Activated CD8-positive, alpha-beta memory T cell treated with anti-CD3 and anti-CD28 coated beads, Interleukin-2, amount 10 ng/mL, durations not matched to agents 7 days and 5 days (primary cell): Measurements from ENCODE around the gene FPR1. TPM values are rescaled to one million over a fixed set of nuclear protein-coding genes. Genes with fewer than 3 reads are reported as not detected.

Experiments
- ATAC-seq: fragments of 150-1000 bp; cut with Tn5 transposase; one replicate; pipeline ENCODE4 v1.10.0; 2021; ENCODE audit warnings: moderate library complexity
- CTCF ChIA-PET: fragments of 350-600 bp; sonication (Branson Sonifier 250); formaldehyde crosslinking; loops from one replicate; lab custom pipeline; 2021; ENCODE audit warnings: antibody characterized with exemption; lab: Charles Lee
- DNase-seq: peaks from one replicate; pipeline ENCODE4 v3.0.0-alpha.2; 2020
- H3K27ac Mint-ChIP-seq: one replicate; pipeline ENCODE4 v1.8.0; 2021; ENCODE audit warnings: mild to moderate bottlenecking, mixed read lengths
- H3K27me3 Mint-ChIP-seq: one replicate; pipeline ENCODE4 v1.8.0; 2021; ENCODE audit warnings: mixed read lengths
- H3K36me3 Mint-ChIP-seq: one replicate; pipeline ENCODE4 v1.8.0; 2021; ENCODE audit warnings: mild to moderate bottlenecking, mixed read lengths
- H3K4me1 Mint-ChIP-seq: one replicate; pipeline ENCODE4 v1.8.0; 2021; ENCODE audit warnings: mixed read lengths
- H3K4me3 Mint-ChIP-seq: one replicate; pipeline ENCODE4 v1.8.0; 2021; ENCODE audit warnings: mild to moderate bottlenecking, moderate library complexity, mixed read lengths
- H3K9me3 Mint-ChIP-seq: one replicate; pipeline ENCODE4 v1.8.0; 2022; ENCODE audit warnings: low read depth, mixed read lengths
- total RNA-seq, 2 experiments: library from RNA; stranded (reverse); gene quantifications; one replicate each; pipeline ENCODE4 v1.2.3, GENCODE V29; 2021

Gene FPR1
- not detected for total RNA-seq

GRCh38 chr19:51751655-51752054 lies at the start of gene FPR1:
TSS of gene FPR1 (minus strand) at chr19:51751878. CDS start at chr19:51746994, 4,884 bp downstream.
- no peaks in the 10 kb centered on the region for H3K36me3 Mint-ChIP-seq
- CTCF ChIA-PET = no interaction called here

GRCh38 chr19:51800473-51801244 lies 49.0 kb upstream of the FPR1 start:
- Mint-ChIP-seq H3K9me3 (peaks cover 21% of the 10 kb centered on the region), H3K4me3 (no peak overlapping the region), H3K36me3 (no peaks in the 10 kb centered on the region), H3K27me3 (no peaks in the 10 kb centered on the region), H3K4me1 (no peaks in the 10 kb centered on the region), H3K27ac (no peak overlapping the region)
- no peak for ATAC-seq
- no peak for DNase-seq
- CTCF ChIA-PET = no interaction called here

More at GRCh38 chr19:51751655-51752054, at the start of gene FPR1:
- no peak within 1 kb of the TSS for H3K27ac Mint-ChIP-seq
- no peaks in the 10 kb centered on the region for H3K27me3 Mint-ChIP-seq
- no peak for DNase-seq
- H3K9me3 Mint-ChIP-seq = peaks cover 6% of the 10 kb centered on the region
- H3K4me1 Mint-ChIP-seq = no peaks in the 10 kb centered on the region
- no peak for ATAC-seq
- H3K4me3 Mint-ChIP-seq = no peak within 1 kb of the TSS

GRCh38 chr19:51799774-51800472 lies 48.2 kb upstream of the FPR1 start:
- DNase-seq (no peak), ATAC-seq (no peak)
- Mint-ChIP-seq H3K9me3 (peaks cover 21% of the 10 kb centered on the region), H3K4me1 (no peaks in the 10 kb centered on the region), H3K4me3 (no peak overlapping the region), H3K27me3 (no peaks in the 10 kb centered on the region), H3K27ac (no peak overlapping the region), H3K36me3 (no peaks in the 10 kb centered on the region)
- CTCF ChIA-PET = no interaction called here

- no peak for ATAC-seq
- no peaks in the 10 kb centered on the region for H3K36me3 Mint-ChIP-seq
These were observed 47.5 kb upstream of the FPR1 start for GRCh38 chr19:51799034-51799773.

GRCh38 chr19:51798062-51798461 lies 46.4 kb upstream of the FPR1 start:
- Mint-ChIP-seq H3K27me3 (no peaks in the 10 kb centered on the region), H3K27ac (no peak overlapping the region), H3K9me3 (peaks cover 14% of the 10 kb centered on the region), H3K4me1 (no peaks in the 10 kb centered on the region), H3K36me3 (no peaks in the 10 kb centered on the region), H3K4me3 (no peak overlapping the region)
- DNase-seq (no peak), ATAC-seq (no peak)
- CTCF ChIA-PET = no interaction called here

More at GRCh38 chr19:51799034-51799773, 47.5 kb upstream of the FPR1 start:
- Mint-ChIP-seq H3K9me3 (peaks cover 17% of the 10 kb centered on the region), H3K4me1 (no peaks in the 10 kb centered on the region), H3K4me3 (no peak overlapping the region), H3K27me3 (no peaks in the 10 kb centered on the region), H3K27ac (no peak overlapping the region)
- CTCF ChIA-PET = no interaction called here
- DNase-seq = no peak

GRCh38 chr19:51797480-51797879 lies 45.8 kb upstream of the FPR1 start:
- no peak for DNase-seq
- Mint-ChIP-seq H3K9me3 (peaks cover 14% of the 10 kb centered on the region), H3K4me3 (no peak overlapping the region), H3K27me3 (no peaks in the 10 kb centered on the region), H3K4me1 (no peaks in the 10 kb centered on the region), H3K27ac (no peak overlapping the region), H3K36me3 (no peaks in the 10 kb centered on the region)
- CTCF ChIA-PET = interaction anchor here (1.1 kb wide), 1 partner anchor 20 kb away, joined by 4 read pairs; no protein-coding TSS in a partner anchor
- no peak for ATAC-seq

- no peaks in the 10 kb centered on the region for H3K36me3 Mint-ChIP-seq
- CTCF ChIA-PET = no interaction called here
- no peak overlapping the region for H3K27ac Mint-ChIP-seq
- peaks cover 17% of the 10 kb centered on the region for H3K9me3 Mint-ChIP-seq
- no peak for ATAC-seq
- no peak overlapping the region for H3K4me3 Mint-ChIP-seq
- no peaks in the 10 kb centered on the region for H3K4me1 Mint-ChIP-seq
- no peak for DNase-seq
- H3K27me3 Mint-ChIP-seq = no peaks in the 10 kb centered on the region
These were observed 44.6 kb upstream of the FPR1 start for GRCh38 chr19:51796195-51796679.

- Mint-ChIP-seq H3K27ac (no peak within 1 kb of the TSS), H3K4me3 (no peak within 1 kb of the TSS), H3K4me1 (no peaks in the 10 kb centered on the region), H3K27me3 (no peaks in the 10 kb centered on the region), H3K36me3 (no peaks in the 10 kb centered on the region), H3K9me3 (peaks cover 17% of the 10 kb centered on the region)
- ATAC-seq = no peak
- no peak for DNase-seq
- CTCF ChIA-PET = no interaction called here
These were observed 43.3 kb upstream of the FPR1 start, which contains the start of gene FPR3 for GRCh38 chr19:51794885-51795490. TSS of gene FPR3 (plus strand) at chr19:51795157. CDS start at chr19:51823749, 28,592 bp downstream.

- ATAC-seq = no peak
- Mint-ChIP-seq H3K4me1 (no peaks in the 10 kb centered on the region), H3K27me3 (no peaks in the 10 kb centered on the region), H3K4me3 (no peak overlapping the region), H3K9me3 (peaks cover 12% of the 10 kb centered on the region), H3K36me3 (no peaks in the 10 kb centered on the region), H3K27ac (no peak overlapping the region)
- CTCF ChIA-PET = no interaction called here
- no peak for DNase-seq
These were observed 42.3 kb upstream of the FPR1 start for GRCh38 chr19:51793994-51794393.

- CTCF ChIA-PET = no interaction called here
- ATAC-seq (no peak), DNase-seq (no peak)
- Mint-ChIP-seq H3K27ac (no peak overlapping the region), H3K4me1 (no peaks in the 10 kb centered on the region), H3K36me3 (no peaks in the 10 kb centered on the region), H3K4me3 (no peak overlapping the region), H3K9me3 (peaks cover 6% of the 10 kb centered on the region), H3K27me3 (no peaks in the 10 kb centered on the region)
These were observed 41.3 kb upstream of the FPR1 start for GRCh38 chr19:51792932-51793331.

GRCh38 chr19:51789061-51789795 lies 37.5 kb upstream of the FPR1 start:
- no peaks in the 10 kb centered on the region for H3K27me3 Mint-ChIP-seq
- H3K27ac Mint-ChIP-seq = no peak overlapping the region
- CTCF ChIA-PET = no interaction called here
- no peak overlapping the region for H3K4me3 Mint-ChIP-seq
- peaks cover 2% of the 10 kb centered on the region for H3K4me1 Mint-ChIP-seq
- no peak for DNase-seq
- no peak for ATAC-seq
- H3K36me3 Mint-ChIP-seq = no peaks in the 10 kb centered on the region
- peaks cover 13% of the 10 kb centered on the region for H3K9me3 Mint-ChIP-seq

- CTCF ChIA-PET = no interaction called here
- DNase-seq = no peak
- no peak overlapping the region for H3K4me3 Mint-ChIP-seq
- no peak for ATAC-seq
- H3K36me3 Mint-ChIP-seq = no peaks in the 10 kb centered on the region
- peaks cover 13% of the 10 kb centered on the region for H3K9me3 Mint-ChIP-seq
- H3K27me3 Mint-ChIP-seq = no peaks in the 10 kb centered on the region
- H3K27ac Mint-ChIP-seq = no peak overlapping the region
- peaks cover 2% of the 10 kb centered on the region for H3K4me1 Mint-ChIP-seq
These were observed 36.4 kb upstream of the FPR1 start for GRCh38 chr19:51788029-51788428.
